HEK293 (cell line): ENCODE data around the gene SETD2.
A peak's percentile ranks its signal among the peaks of the same experiment; 100 is the strongest.

Experiments used
- AEBP2 ChIP-seq: fragments of 450-650 bp; formaldehyde crosslinking; IDR thresholded peaks from 2 replicates; pipeline ENCODE4 v1.5.1; 2016; ENCODE audit warnings: missing biosample characterization, missing genetic modification characterization, borderline replicate concordance
- HIC1 ChIP-seq: fragments of 450-650 bp; formaldehyde crosslinking; IDR thresholded peaks from 2 replicates; pipeline ENCODE4 v1.5.1; 2016; ENCODE audit warnings: missing biosample characterization, missing genetic modification characterization
- HOXA7 ChIP-seq: sonication (generic); formaldehyde crosslinking; IDR thresholded peaks from 2 replicates; pipeline ENCODE4 v1.8.1; 2022; ENCODE audit warnings: missing genetic modification reagents, borderline replicate concordance
- MZF1 ChIP-seq: fragments of 450-650 bp; formaldehyde crosslinking; IDR thresholded peaks from 2 replicates; pipeline ENCODE4 v1.5.1; 2017; ENCODE audit warnings: missing biosample characterization, missing genetic modification characterization, borderline replicate concordance
- TCF7L2 ChIP-seq: IDR thresholded peaks from 2 replicates; pipeline ENCODE4 v1.6.1; 2011; ENCODE audit warnings: low read depth, mild to moderate bottlenecking, inconsistent platforms, low read length, moderate library complexity, borderline replicate concordance
- ZBTB17 ChIP-seq: fragments of 450-650 bp; formaldehyde crosslinking; IDR thresholded peaks from 2 replicates; pipeline ENCODE4 v1.5.1; 2016; ENCODE audit warnings: missing biosample characterization, missing genetic modification characterization
- ZBTB6 ChIP-seq: fragments of 450-650 bp; formaldehyde crosslinking; IDR thresholded peaks from 2 replicates; pipeline ENCODE4 v1.5.1; 2017; ENCODE audit warnings: missing biosample characterization, missing genetic modification characterization
- ZFP3 ChIP-seq: fragments of 450-650 bp; formaldehyde crosslinking; IDR thresholded peaks from 2 replicates; pipeline ENCODE4 v1.5.1; 2016; ENCODE audit warnings: low read depth, missing biosample characterization, missing genetic modification characterization
- ZNF146 ChIP-seq: fragments of 450-650 bp; formaldehyde crosslinking; IDR thresholded peaks from 2 replicates; pipeline ENCODE4 v1.5.1; 2016; ENCODE audit warnings: missing biosample characterization, missing genetic modification characterization
- ZNF157 ChIP-seq: fragments of 450-650 bp; formaldehyde crosslinking; IDR thresholded peaks from 2 replicates; pipeline ENCODE4 v1.5.1; 2016; ENCODE audit warnings: missing biosample characterization, missing genetic modification characterization
- ZNF16 ChIP-seq: fragments of 450-650 bp; formaldehyde crosslinking; IDR thresholded peaks from 2 replicates; pipeline ENCODE4 v1.5.1; 2016; ENCODE audit warnings: low read depth, missing biosample characterization, missing genetic modification characterization
- ZNF174 ChIP-seq: fragments of 450-650 bp; formaldehyde crosslinking; IDR thresholded peaks from 2 replicates; pipeline ENCODE4 v1.5.0; 2017; ENCODE audit warnings: missing biosample characterization, mild to moderate bottlenecking, missing genetic modification characterization
- ZNF214 ChIP-seq: fragments of 450-650 bp; formaldehyde crosslinking; IDR thresholded peaks from 2 replicates; pipeline ENCODE4 v1.5.1; 2017; ENCODE audit warnings: missing biosample characterization, mild to moderate bottlenecking, missing genetic modification characterization, borderline replicate concordance
- ZNF280C ChIP-seq: fragments of 450-650 bp; formaldehyde crosslinking; IDR thresholded peaks from 2 replicates; pipeline ENCODE4 v1.5.1; 2016; ENCODE audit warnings: missing biosample characterization, missing genetic modification characterization
- ZNF354C ChIP-seq: fragments of 450-650 bp; formaldehyde crosslinking; IDR thresholded peaks from 2 replicates; pipeline ENCODE4 v1.5.1; 2016; ENCODE audit warnings: missing biosample characterization, missing genetic modification characterization, low read depth, borderline replicate concordance
- ZNF366 ChIP-seq: fragments of 450-650 bp; formaldehyde crosslinking; conservative IDR thresholded peaks from 2 replicates; pipeline ENCODE4 v1.5.1; 2016; ENCODE audit warnings: missing biosample characterization, missing genetic modification characterization
- ZNF394 ChIP-seq: fragments of 450-650 bp; formaldehyde crosslinking; IDR thresholded peaks from 2 replicates; pipeline ENCODE4 v1.5.1; 2016; ENCODE audit warnings: missing biosample characterization, missing genetic modification characterization, mild to moderate bottlenecking, moderate library complexity, borderline replicate concordance
- ZNF398 ChIP-seq: fragments of 450-650 bp; formaldehyde crosslinking; IDR thresholded peaks from 2 replicates; pipeline ENCODE4 v1.5.1; 2017; ENCODE audit warnings: missing biosample characterization, missing genetic modification characterization
- ZNF423 ChIP-seq: fragments of 450-650 bp; formaldehyde crosslinking; IDR thresholded peaks from 2 replicates; pipeline ENCODE4 v1.5.1; 2016; ENCODE audit warnings: missing biosample characterization, missing genetic modification characterization
- ZNF488 ChIP-seq: fragments of 450-650 bp; formaldehyde crosslinking; IDR thresholded peaks from 2 replicates; pipeline ENCODE4 v1.5.1; 2016; ENCODE audit warnings: missing biosample characterization, missing genetic modification characterization
- ZNF530 ChIP-seq: fragments of 450-650 bp; formaldehyde crosslinking; IDR thresholded peaks from 2 replicates; pipeline ENCODE4 v1.5.1; 2016; ENCODE audit warnings: low read depth, missing biosample characterization, missing genetic modification characterization
- ZNF600 ChIP-seq: fragments of 450-650 bp; formaldehyde crosslinking; IDR thresholded peaks from 2 replicates; pipeline ENCODE4 v1.5.1; 2016; ENCODE audit warnings: missing biosample characterization, missing genetic modification characterization
- ZNF623 ChIP-seq: fragments of 450-650 bp; formaldehyde crosslinking; IDR thresholded peaks from 2 replicates; pipeline ENCODE4 v1.5.1; 2016; ENCODE audit warnings: missing biosample characterization, missing genetic modification characterization
- ZNF626 ChIP-seq: fragments of 450-650 bp; sonication (Bioruptor Pico); formaldehyde crosslinking; IDR thresholded peaks from 2 replicates; pipeline ENCODE4 v1.5.1; 2018; ENCODE audit warnings: missing biosample characterization, missing genetic modification characterization, inconsistent platforms
- ZNF639 ChIP-seq: fragments of 450-650 bp; formaldehyde crosslinking; IDR thresholded peaks from 2 replicates; pipeline ENCODE4 v1.5.1; 2016; ENCODE audit warnings: missing biosample characterization, missing genetic modification characterization
- ZNF658 ChIP-seq: fragments of 450-650 bp; formaldehyde crosslinking; IDR thresholded peaks from 2 replicates; pipeline ENCODE4; 2016; ENCODE audit warnings: missing biosample characterization, missing genetic modification characterization
- ZNF677 ChIP-seq: fragments of 450-650 bp; IDR thresholded peaks from 2 replicates; pipeline ENCODE4 v1.5.0; 2018; ENCODE audit warnings: missing biosample characterization, mild to moderate bottlenecking, missing genetic modification characterization, moderate library complexity
- ZSCAN16 ChIP-seq: fragments of 450-650 bp; formaldehyde crosslinking; IDR thresholded peaks from 2 replicates; pipeline ENCODE4 v1.5.1; 2016; ENCODE audit warnings: missing biosample characterization, missing genetic modification characterization

SETD2 gene

GRCh38 chr3:47009225-47010110, 154.4 kb downstream of the SETD2 start (continued):
- TF ChIP-seq ZNF280C (tag by site-specific recombination): no peak
- no peak for TF ChIP-seq ZNF16
- no peak for TF ChIP-seq ZNF174 (tag by site-specific recombination)
- TF ChIP-seq ZBTB6 (tag by site-specific recombination): no peak
- TF ChIP-seq ZNF623 (tag by site-specific recombination): no peak
- TF ChIP-seq ZNF354C (tag by site-specific recombination): no peak
- no peak for TF ChIP-seq ZNF639 (tag by site-specific recombination)
- no peak for TF ChIP-seq ZNF530 (tag by site-specific recombination)
- no peak for TF ChIP-seq ZNF488 (tag by site-specific recombination)
- TF ChIP-seq TCF7L2: no peak
- no peak for TF ChIP-seq HOXA7
- no peak for TF ChIP-seq ZFP3 (tag by site-specific recombination)
- TF ChIP-seq ZNF214 (tag by site-specific recombination): no peak
- TF ChIP-seq ZSCAN16 (tag by site-specific recombination): no peak
- TF ChIP-seq HIC1 (tag by site-specific recombination): no peak
- no peak for TF ChIP-seq ZNF398
- TF ChIP-seq MZF1 (tag by site-specific recombination): no peak
- no peak for TF ChIP-seq ZNF600 (tag by site-specific recombination)
- peak; percentile 99 for TF ChIP-seq ZNF423 (tag by site-specific recombination)
- no peak for TF ChIP-seq ZNF658
- TF ChIP-seq ZNF626: no peak
- no peak for TF ChIP-seq ZNF146 (tag by site-specific recombination)
- TF ChIP-seq ZNF677: no peak
- no peak for TF ChIP-seq ZNF394
- TF ChIP-seq AEBP2: no peak
- TF ChIP-seq ZBTB17 (tag by site-specific recombination): 0 out of 2 replicates have a peak, but pooled peaks have one; percentile 16
- TF ChIP-seq ZNF366: no peak
- TF ChIP-seq ZNF157 (tag by site-specific recombination): no peak
